Measurements from ENCODE around the gene HNMT.

The HNMT gene
- total RNA-seq: 40.3 to 155 (median 96.2) reads per million in 18 experiments

- peak; percentile 53 to 85 for DNase-seq
Measured at GRCh38 chr2:137964066-137964858, at the start of gene HNMT. Gene HNMT, plus strand, starts transcription at chr2:137964473. Its CDS starts 19 bp downstream, at chr2:137964492.

- DNase-seq: peak in 1 of 2 donors; percentile 37
Measured at GRCh38 chr2:137921105-137921880, 43.0 kb upstream of the HNMT start.

- DNase-seq: peak in 1 of 2 donors; percentile 52
Measured at GRCh38 chr2:137922171-137922570, 42.1 kb upstream of the HNMT start.

- no peak for DNase-seq
Measured at GRCh38 chr2:137924019-137924418, 40.3 kb upstream of the HNMT start.

- DNase-seq: no peak
Measured at GRCh38 chr2:137925599-137925998, 38.7 kb upstream of the HNMT start.

- no peak for DNase-seq
Measured at GRCh38 chr2:137927846-137928245, 36.4 kb upstream of the HNMT start.

GRCh38 chr2:137928547-137929518 lies 35.4 kb upstream of the HNMT start:
- DNase-seq: no peak

GRCh38 chr2:137929519-137929916 lies 34.8 kb upstream of the HNMT start:
- no peak for DNase-seq

- DNase-seq: no peak
Measured at GRCh38 chr2:137930146-137930545, 34.1 kb upstream of the HNMT start.

GRCh38 chr2:137935591-137935990 lies 28.7 kb upstream of the HNMT start:
- no peak for DNase-seq

GRCh38 chr2:137937246-137937645 lies 27.0 kb upstream of the HNMT start:
- DNase-seq: no peak

GRCh38 chr2:137937778-137938177 lies 26.5 kb upstream of the HNMT start:
- no peak for DNase-seq

- no peak for DNase-seq
Measured at GRCh38 chr2:137938204-137938603, 26.1 kb upstream of the HNMT start.

GRCh38 chr2:137939026-137939425 lies 25.2 kb upstream of the HNMT start:
- DNase-seq: no peak

GRCh38 chr2:137940154-137940553 lies 24.1 kb upstream of the HNMT start:
- no peak for DNase-seq

GRCh38 chr2:137942037-137942832 lies 22.0 kb upstream of the HNMT start:
- no peak for DNase-seq

GRCh38 chr2:137942833-137943677 lies 21.2 kb upstream of the HNMT start:
- no peak for DNase-seq

GRCh38 chr2:137943678-137944347 lies 20.5 kb upstream of the HNMT start:
- DNase-seq: no peak

- DNase-seq: no peak
Measured at GRCh38 chr2:137944714-137945113, 19.6 kb upstream of the HNMT start.

- DNase-seq: no peak
Measured at GRCh38 chr2:137945229-137945628, 19.0 kb upstream of the HNMT start.

All from inflammatory macrophage (primary cell).